Uterus (tissue), 2 donors: ENCODE results near the gene TMCO4.

Source experiments
- POLR2A ChIP-seq, 2 donors: fragments of 450-650 bp; IDR thresholded peaks; one replicate each; pipeline ENCODE4 v1.6.1; 2016; ENCODE audit warnings: antibody characterized with exemption in 2 of 2, mild to moderate bottlenecking in 1 of 2, moderate library complexity in 1 of 2
- TF ChIP-seq, protein P1 (sequence below), 4 experiments: fragments of 200-600 bp in 2 of 4; fragments of 450-650 bp in 2 of 4; sonication (generic) in 2 of 4; IDR thresholded peaks; one replicate each; pipeline ENCODE4 v1.5.1; 2016 to 2019; ENCODE audit warnings: antibody characterized with exemption in 4 of 4, mild to moderate bottlenecking in 2 of 4, moderate library complexity in 1 of 4

- TF ChIP-seq, protein P1, sequence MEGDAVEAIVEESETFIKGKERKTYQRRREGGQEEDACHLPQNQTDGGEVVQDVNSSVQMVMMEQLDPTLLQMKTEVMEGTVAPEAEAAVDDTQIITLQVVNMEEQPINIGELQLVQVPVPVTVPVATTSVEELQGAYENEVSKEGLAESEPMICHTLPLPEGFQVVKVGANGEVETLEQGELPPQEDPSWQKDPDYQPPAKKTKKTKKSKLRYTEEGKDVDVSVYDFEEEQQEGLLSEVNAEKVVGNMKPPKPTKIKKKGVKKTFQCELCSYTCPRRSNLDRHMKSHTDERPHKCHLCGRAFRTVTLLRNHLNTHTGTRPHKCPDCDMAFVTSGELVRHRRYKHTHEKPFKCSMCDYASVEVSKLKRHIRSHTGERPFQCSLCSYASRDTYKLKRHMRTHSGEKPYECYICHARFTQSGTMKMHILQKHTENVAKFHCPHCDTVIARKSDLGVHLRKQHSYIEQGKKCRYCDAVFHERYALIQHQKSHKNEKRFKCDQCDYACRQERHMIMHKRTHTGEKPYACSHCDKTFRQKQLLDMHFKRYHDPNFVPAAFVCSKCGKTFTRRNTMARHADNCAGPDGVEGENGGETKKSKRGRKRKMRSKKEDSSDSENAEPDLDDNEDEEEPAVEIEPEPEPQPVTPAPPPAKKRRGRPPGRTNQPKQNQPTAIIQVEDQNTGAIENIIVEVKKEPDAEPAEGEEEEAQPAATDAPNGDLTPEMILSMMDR (IDR thresholded peaks at IDR 0.05), result peak; percentile 55 to 73 (median 59)
- TF ChIP-seq POLR2A (IDR thresholded peaks at IDR 0.05), result no peak
Measured at GRCh38 chr1:19715334-19716203, 84.1 kb downstream of the TMCO4 start.
